Left ventricle myocardium inferior (tissue), 1 donor: ENCODE data around the gene ATRIP. TPM values are rescaled to one million over a fixed set of nuclear protein-coding genes. Genes with fewer than 3 reads are reported as not detected.

Source experiments
- DNase-seq: peaks from one replicate; pipeline ENCODE4 v3.0.0-alpha.2; 2020
- H3K27ac ChIP-seq: fragments of 200-600 bp; replicated peaks from 2 replicates; pipeline ENCODE4 v1.8.0; 2021
- H3K27me3 ChIP-seq: fragments of 200-600 bp; 2 replicates; pipeline ENCODE4 v1.8.0; 2021; ENCODE audit warnings: low read depth
- H3K36me3 ChIP-seq: fragments of 200-600 bp; 2 replicates; pipeline ENCODE4 v1.8.0; 2021
- H3K4me1 ChIP-seq: fragments of 200-600 bp; 2 replicates; pipeline ENCODE4 v1.8.0; 2021
- H3K4me3 ChIP-seq: fragments of 200-600 bp; 2 replicates; pipeline ENCODE4 v1.8.0; 2021; ENCODE audit warnings: mild to moderate bottlenecking, moderate library complexity
- H3K9me3 ChIP-seq: fragments of 200-600 bp; replicated peaks from 2 replicates; pipeline ENCODE4 v1.8.0; 2021
- CTCF ChIP-seq: fragments of 200-600 bp; IDR thresholded peaks from 2 replicates; pipeline ENCODE4 v1.8.0; 2021; ENCODE audit warnings: antibody characterized with exemption, mild to moderate bottlenecking, borderline replicate concordance
- intact Hi-C: fragments of 100-400 bp; cut with micrococcal nuclease; formaldehyde crosslinking; loops from one replicate; pipeline ENCODE4 v1.11.0; 2022
- total RNA-seq: library from RNA; stranded (reverse); fragmentation: NEBNext Ultra II Directional; extraction: Animal tissue kit (Norgen Biotek cat#: 25700); gene quantifications from one replicate; pipeline ENCODE4 v1.2.1, GENCODE V29; 2021
- donor health status: DM: no; HTN: yes; CAD: no; lungs with severe emphysema.

Gene ATRIP
- total RNA-seq, 1 donor from 2014 or later = 4.3 TPM

GRCh38 chr3:48408823-48409281 is 37.7 kb upstream of the ATRIP start:
- no peaks in the 10 kb centered on the region for H3K4me1 ChIP-seq
- no peaks in the 10 kb centered on the region for H3K27me3 ChIP-seq
- H3K4me3 ChIP-seq = no peak overlapping the region
- no peaks in the 10 kb centered on the region for H3K9me3 ChIP-seq
- intact Hi-C loops = no loop called here
- peaks cover 95% of the 10 kb centered on the region for H3K36me3 ChIP-seq
- no peak for DNase-seq
- no peak for TF ChIP-seq CTCF
- H3K27ac ChIP-seq = no peak overlapping the region

- DNase-seq = peak; percentile 11
- H3K27ac ChIP-seq = no peak overlapping the region
- intact Hi-C loops = no loop called here
These were observed 37.0 kb upstream of the ATRIP start for GRCh38 chr3:48409291-48410201.

GRCh38 chr3:48410205-48411040 is 36.1 kb upstream of the ATRIP start:
- no peaks in the 10 kb centered on the region for H3K27me3 ChIP-seq
- TF ChIP-seq CTCF = no peak
- H3K27ac ChIP-seq = no peak overlapping the region
- H3K36me3 ChIP-seq = peaks cover 97% of the 10 kb centered on the region
- H3K4me1 ChIP-seq = no peaks in the 10 kb centered on the region
- H3K4me3 ChIP-seq = no peak overlapping the region
- intact Hi-C loops = no loop called here
- H3K9me3 ChIP-seq = no peaks in the 10 kb centered on the region
- no peak for DNase-seq

More at GRCh38 chr3:48409291-48410201, 37.0 kb upstream of the ATRIP start:
- H3K36me3 ChIP-seq = peaks cover 95% of the 10 kb centered on the region
- no peaks in the 10 kb centered on the region for H3K4me1 ChIP-seq
- TF ChIP-seq CTCF = no peak
- no peak overlapping the region for H3K4me3 ChIP-seq
- H3K9me3 ChIP-seq = no peaks in the 10 kb centered on the region
- no peaks in the 10 kb centered on the region for H3K27me3 ChIP-seq

- no peak overlapping the region for H3K27ac ChIP-seq
- peaks cover 97% of the 10 kb centered on the region for H3K36me3 ChIP-seq
- no peaks in the 10 kb centered on the region for H3K9me3 ChIP-seq
- H3K4me1 ChIP-seq = no peaks in the 10 kb centered on the region
- H3K27me3 ChIP-seq = no peaks in the 10 kb centered on the region
- H3K4me3 ChIP-seq = no peak overlapping the region
- no peak for DNase-seq
- TF ChIP-seq CTCF = no peak
- intact Hi-C loops = no loop called here
These were observed 35.4 kb upstream of the ATRIP start for GRCh38 chr3:48411041-48411588.

GRCh38 chr3:48411606-48412374 is 34.7 kb upstream of the ATRIP start:
- TF ChIP-seq CTCF = no peak
- Histone ChIP-seq H3K36me3 (peaks cover 97% of the 10 kb centered on the region), H3K27me3 (no peaks in the 10 kb centered on the region), H3K27ac (no peak overlapping the region), H3K4me3 (no peak overlapping the region), H3K9me3 (no peaks in the 10 kb centered on the region), H3K4me1 (no peaks in the 10 kb centered on the region)
- DNase-seq = no peak
- intact Hi-C loops = no loop called here
